SK-N-SH (cell line): ENCODE results near the gene TNS4. TPM values are rescaled to one million over a fixed set of nuclear protein-coding genes. Genes with fewer than 3 reads are reported as not detected.

Source experiments
- CTCF ChIA-PET: fragments of 300-600, 350-600 bp; formaldehyde crosslinking; extraction: SDS; loops from one replicate; lab custom pipeline; 2021; lab: Yijun Ruan, JAX
- POLR2A ChIA-PET: fragments of 350-600 bp; sonication (Branson Sonifier 250); formaldehyde crosslinking; extraction: SDS; loops from one replicate; lab custom pipeline; 2020; ENCODE audit warnings: antibody characterized with exemption, inconsistent platforms; lab: Yijun Ruan, JAX
- DNase-seq: peaks from one replicate; pipeline ENCODE4 v3.0.0; 2012
- H2AFZ ChIP-seq: fragments of 200-600 bp; sonication (generic); 2 replicates; pipeline ENCODE4 v1.8.1; 2016; ENCODE audit warnings: antibody characterized with exemption, mild to moderate bottlenecking, low read depth
- H3F3A ChIP-seq: fragments of 200-600 bp; sonication (generic); replicated peaks from 2 replicates; pipeline ENCODE3; 2016; ENCODE audit warnings: antibody characterized with exemption, mild to moderate bottlenecking; ENCODE audit not compliant: insufficient read depth
- H3K27ac ChIP-seq, 2 experiments: fragments of 200-500 bp in 1 of 2; fragments of 200-600 bp in 1 of 2; sonication (Bioruptor generic) in 1 of 2; sonication (generic), shearing (Covaris generic) in 1 of 2; 2 replicates each; pipeline versions ENCODE4 v1.5.1 to v1.6.1; 2014 to 2016; ENCODE audit warnings: low read depth in 2 of 2, inconsistent platforms in 1 of 2, low read length in 1 of 2, mild to moderate bottlenecking in 1 of 2, mixed read lengths in 1 of 2
- H3K27me3 ChIP-seq: fragments of 200-600 bp; sonication (generic), shearing (Covaris generic); 2 replicates; pipeline ENCODE4 v1.6.1; 2016; ENCODE audit warnings: mixed run types; ENCODE audit not compliant: insufficient read depth
- H3K36me3 ChIP-seq, 2 experiments: fragments of 200-500 bp in 1 of 2; fragments of 200-600 bp in 1 of 2; sonication (Bioruptor generic) in 1 of 2; sonication (generic) in 1 of 2; replicated peaks in 1 of 2; 2 replicates each; pipeline versions ENCODE3 to v1.5.1; 2014 to 2016; ENCODE audit warnings: low read length in 1 of 2, mild to moderate bottlenecking in 1 of 2; ENCODE audit not compliant: insufficient read depth in 2 of 2, control insufficient read depth in 1 of 2
- H3K4me1 ChIP-seq, 2 experiments: fragments of 200-500 bp in 1 of 2; fragments of 200-600 bp in 1 of 2; sonication (Bioruptor generic) in 1 of 2; sonication (generic), shearing (Covaris generic) in 1 of 2; 2 replicates each; pipeline versions ENCODE4 v1.5.1 to v1.6.1; 2014 to 2016; ENCODE audit warnings: low read depth in 1 of 2, low read length in 1 of 2, mixed run types in 1 of 2; ENCODE audit not compliant: insufficient read depth in 2 of 2, control insufficient read depth in 1 of 2
- H3K4me2 ChIP-seq: fragments of 200-600 bp; sonication (generic), shearing (Covaris generic); 2 replicates; pipeline ENCODE4 v1.6.1; 2017; ENCODE audit warnings: mixed run types
- H3K4me3 ChIP-seq, 2 experiments: fragments of 200-500 bp in 1 of 2; fragments of 200-600 bp in 1 of 2; sonication (Bioruptor generic) in 1 of 2; sonication (generic), shearing (Covaris generic) in 1 of 2; 2 replicates each; pipeline versions ENCODE4 v1.5.1 to v1.8.1; 2014 to 2016; ENCODE audit warnings: low read depth in 2 of 2, inconsistent platforms in 1 of 2, low read length in 1 of 2, mild to moderate bottlenecking in 1 of 2, mixed read lengths in 1 of 2, moderate library complexity in 1 of 2
- H3K79me2 ChIP-seq: fragments of 200-600 bp; sonication (generic); 2 replicates; pipeline ENCODE4 v1.8.1; 2017; ENCODE audit warnings: mild to moderate bottlenecking; ENCODE audit not compliant: insufficient read depth
- H3K9ac ChIP-seq: fragments of 200-600 bp; sonication (generic); 2 replicates; pipeline ENCODE4 v1.6.1; 2017; ENCODE audit warnings: mixed run types
- H3K9me2 ChIP-seq: fragments of 200-600 bp; sonication (generic); 2 replicates; pipeline ENCODE4 v1.6.1; 2017; ENCODE audit warnings: mixed run types
- H3K9me3 ChIP-seq: fragments of 200-600 bp; sonication (generic); 2 replicates; pipeline ENCODE4 v1.6.1; 2017; ENCODE audit warnings: mixed run types, mild to moderate bottlenecking, moderate library complexity
- H4K20me1 ChIP-seq: fragments of 200-600 bp; sonication (generic); 2 replicates; pipeline ENCODE4 v1.6.1; 2017; ENCODE audit warnings: mild to moderate bottlenecking, mixed run types; ENCODE audit not compliant: insufficient read depth
- CHD2 ChIP-seq: fragments of 150-350 bp; IDR thresholded peaks from 2 replicates; pipeline ENCODE4 v1.6.1; 2018; ENCODE audit warnings: low read length; ENCODE audit not compliant: partially characterized antibody
- ELF1 ChIP-seq: IDR thresholded peaks from 2 replicates; pipeline ENCODE4 v1.4.0; 2012
- EP300 ChIP-seq, 2 experiments: IDR thresholded peaks; 2 replicates each; pipeline versions ENCODE4 v1.4.0 to v1.6.1; 2012; ENCODE audit warnings: borderline replicate concordance in 1 of 2, low read depth in 1 of 2, low read length in 1 of 2
- EZH2phosphoT487 ChIP-seq: fragments of 200-600 bp; sonication (generic); IDR thresholded peaks from 2 replicates; pipeline ENCODE4 v1.6.1; 2017; ENCODE audit warnings: low read depth, mixed run types, mild to moderate bottlenecking, antibody characterized with exemption, moderate library complexity, borderline replicate concordance
- FOSL2 ChIP-seq: IDR thresholded peaks from 2 replicates; pipeline ENCODE4 v1.4.0; 2012; ENCODE audit warnings: low read depth, mild to moderate bottlenecking, moderate library complexity, borderline replicate concordance
- FOXJ3 ChIP-seq: sonication (generic); formaldehyde crosslinking; IDR thresholded peaks from 2 replicates; pipeline ENCODE4 v1.5.1; 2020; ENCODE audit warnings: mild to moderate bottlenecking, missing genetic modification reagents
- FOXM1 ChIP-seq: IDR thresholded peaks from 2 replicates; pipeline ENCODE4 v1.4.0; 2012; ENCODE audit warnings: low read depth, mild to moderate bottlenecking
- GATA2 ChIP-seq: sonication (generic); formaldehyde crosslinking; IDR thresholded peaks from 2 replicates; pipeline ENCODE4 v1.5.0; 2020; ENCODE audit warnings: mild to moderate bottlenecking, missing genetic modification reagents
- IRF3 ChIP-seq: fragments of 150-350 bp; IDR thresholded peaks from 2 replicates; pipeline ENCODE4 v1.6.1; 2016; ENCODE audit warnings: mild to moderate bottlenecking, low read depth, low read length
- MEF2A ChIP-seq: IDR thresholded peaks from 2 replicates; pipeline ENCODE4 v1.4.0; 2012; ENCODE audit warnings: low read depth, borderline replicate concordance
- RCOR1 ChIP-seq: fragments of 150-350 bp; IDR thresholded peaks from 2 replicates; pipeline ENCODE4 v1.6.1; 2017; ENCODE audit warnings: antibody characterized with exemption, low read length
- RFX5 ChIP-seq: IDR thresholded peaks from 2 replicates; pipeline ENCODE4 v1.6.1; 2012; ENCODE audit warnings: mild to moderate bottlenecking, improper control_type of control experiment, low read length
- TEAD4 ChIP-seq: IDR thresholded peaks from 2 replicates; pipeline ENCODE4 v1.4.0; 2012; ENCODE audit warnings: mild to moderate bottlenecking, borderline replicate concordance; ENCODE audit not compliant: insufficient read depth
- WGBS: methylation state at CpG from one replicate; pipeline ENCODE4 v1.1.6; 2017; ENCODE audit warnings: low lambda C conversion rate; 5-methylcytosine and 5-hydroxymethylcytosine counted together
- polyA plus RNA-seq, 3 experiments: library from polyadenylated mRNA; depleted of rRNA; stranded (reverse); fragments of >200 nt; gene quantifications; 2 replicates each; pipeline ENCODE4 v1.2.3, GENCODE V29; 2012
- TF ChIP-seq, protein P1 (sequence below): fragments of 200-600 bp; sonication (generic); IDR thresholded peaks from 2 replicates; pipeline ENCODE4 v1.6.1; 2017; ENCODE audit warnings: antibody characterized with exemption, mild to moderate bottlenecking, moderate library complexity
- TF ChIP-seq, protein P2 (sequence below): IDR thresholded peaks from 2 replicates; pipeline ENCODE4 v1.6.1; 2012; ENCODE audit warnings: mild to moderate bottlenecking, low read depth, low read length, moderate library complexity

The TNS4 gene
- polyA plus RNA-seq, 1 of the 3 experiments (the other 2 are of a cell fraction): not detected

DNA sequence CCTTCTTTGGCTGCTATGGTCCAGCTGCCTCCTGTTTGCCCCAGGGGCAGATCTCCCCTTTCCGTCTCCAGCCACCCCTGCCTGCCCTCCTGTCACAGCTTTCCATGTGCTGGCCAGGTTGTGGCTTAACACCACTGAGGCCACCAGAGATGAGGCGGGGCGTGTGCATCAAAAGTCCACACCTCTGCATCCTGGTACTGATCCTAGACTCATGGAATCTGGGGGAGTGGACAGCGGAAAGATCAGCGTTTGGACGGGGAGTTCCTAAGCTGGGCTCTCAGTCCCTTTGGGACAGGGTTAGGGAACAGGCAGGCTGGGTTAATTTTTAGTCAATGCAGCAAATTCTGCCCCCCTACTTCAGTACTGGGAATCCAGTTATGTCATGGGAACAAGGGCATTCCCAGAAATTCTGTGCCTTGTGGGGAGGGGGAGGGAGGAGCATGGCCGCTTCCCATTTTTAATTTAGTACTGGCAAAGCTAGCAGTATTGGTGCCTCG is 54.2 kb downstream of the TNS4 start:
- Histone ChIP-seq H3K79me2 (peaks cover 65% of the 10 kb centered on the region), H3F3A (peaks cover 18% of the 10 kb centered on the region), H3K9ac (no peak overlapping the region), H3K4me1 (peaks cover 18 to 63% of the 10 kb centered on the region in 2 experiments), H3K4me2 (no peak overlapping the region), H3K27ac (no peak overlapping the region), H3K4me3 (no peak overlapping the region), H4K20me1 (no peaks in the 10 kb centered on the region), H3K9me3 (no peaks in the 10 kb centered on the region), H3K27me3 (no peaks in the 10 kb centered on the region), H2AFZ (no peak overlapping the region), H3K36me3 (no peaks in the 10 kb centered on the region), H3K9me2 (no peaks in the 10 kb centered on the region)
- POLR2A ChIA-PET: interaction anchor here (0.6 to 1.0 kb wide), 2 partner anchors 24 to 86 kb away, joined by 3 read pairs; no protein-coding TSS in a partner anchor
- TF ChIP-seq ELF1 (no peak), FOXJ3 (no peak), FOXM1 (no peak), FOSL2 (no peak), MEF2A (no peak), EZH2phosphoT487 (no peak), EP300 (IDR thresholded peaks at IDR 0.05; ENCODE audit: borderline replicate concordance in 1 of 2, low read depth in 1 of 2, low read length in 1 of 2) (no peak), CHD2 (no peak), RCOR1 (no peak), GATA2 (CRISPR knock-in tag) (no peak), TEAD4 (no peak)
- WGBS: 83% methylated on average over 8 of the region's 8 CpGs
- CTCF ChIA-PET: interaction anchor here (0.8 to 18.2 kb wide), 16 partner anchors 3 to 1249 kb away, joined by 3 to 332 read pairs (median 4); partner anchors contain the start of gene IGFBP4
- DNase-seq: no peak

DNA sequence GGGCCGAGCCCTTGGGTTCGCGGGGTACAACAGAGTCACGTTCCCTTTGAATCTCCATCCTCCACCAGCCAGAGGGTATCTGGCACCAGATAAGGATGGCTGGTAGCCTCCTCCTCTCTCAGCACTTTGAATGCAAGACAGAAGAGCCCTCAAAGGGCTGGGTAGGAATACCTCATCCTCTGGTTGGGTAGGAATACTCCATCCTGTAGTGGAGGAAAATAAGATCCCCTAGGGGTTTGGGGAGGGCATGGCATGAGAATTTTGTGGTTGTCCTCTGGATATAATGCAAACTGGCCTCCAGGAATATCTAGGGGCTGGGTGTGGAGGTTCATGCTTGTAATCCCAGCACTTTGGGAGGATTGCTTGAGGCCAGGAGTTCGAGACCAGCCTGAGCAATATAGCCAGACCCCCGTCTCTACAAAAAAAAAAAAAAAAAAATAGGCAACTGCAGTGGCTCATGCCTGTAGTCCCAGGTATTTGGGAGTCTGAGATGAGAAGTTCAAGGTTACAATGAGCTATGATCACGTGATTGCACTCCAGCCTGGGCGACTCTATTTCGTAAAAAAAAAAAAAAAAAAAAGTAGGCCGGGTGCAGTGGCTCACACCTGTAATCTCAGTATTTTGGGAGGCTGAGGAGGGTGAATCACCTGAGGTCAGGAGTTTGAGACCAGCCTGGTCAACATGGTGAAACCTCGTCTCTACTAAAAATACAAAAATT is 55.5 kb downstream of the TNS4 start:
- Histone ChIP-seq H3K36me3 (no peaks in the 10 kb centered on the region), H3K4me3 (peak overlapping the region; percentile 62 to 81), H3K27ac (peak overlapping the region; percentile 66 to 77), H3F3A (peaks cover 10% of the 10 kb centered on the region), H3K4me2 (peak overlapping the region; percentile 99), H3K9ac (peak overlapping the region; percentile 74), H3K79me2 (peaks cover 65% of the 10 kb centered on the region), H2AFZ (peak overlapping the region; percentile 67; the same call in 1 of the 2 replicates), H3K9me2 (no peaks in the 10 kb centered on the region), H3K9me3 (no peaks in the 10 kb centered on the region), H3K4me1 (peaks cover 6 to 52% of the 10 kb centered on the region in 2 experiments; a peak in 3 of 4 replicates), H3K27me3 (no peaks in the 10 kb centered on the region), H4K20me1 (no peaks in the 10 kb centered on the region)
- ChIA-PET POLR2A (no interaction called here), CTCF (interaction anchor here (1.5 to 18.2 kb wide), 7 partner anchors 9 to 143 kb away, joined by 4 to 332 read pairs (median 202); no protein-coding TSS in a partner anchor)
- 79% methylated on average over 11 of the region's 11 CpGs for whole genome bisulfite sequencing
- no peak for TF ChIP-seq RFX5
- TF ChIP-seq, protein P1, sequence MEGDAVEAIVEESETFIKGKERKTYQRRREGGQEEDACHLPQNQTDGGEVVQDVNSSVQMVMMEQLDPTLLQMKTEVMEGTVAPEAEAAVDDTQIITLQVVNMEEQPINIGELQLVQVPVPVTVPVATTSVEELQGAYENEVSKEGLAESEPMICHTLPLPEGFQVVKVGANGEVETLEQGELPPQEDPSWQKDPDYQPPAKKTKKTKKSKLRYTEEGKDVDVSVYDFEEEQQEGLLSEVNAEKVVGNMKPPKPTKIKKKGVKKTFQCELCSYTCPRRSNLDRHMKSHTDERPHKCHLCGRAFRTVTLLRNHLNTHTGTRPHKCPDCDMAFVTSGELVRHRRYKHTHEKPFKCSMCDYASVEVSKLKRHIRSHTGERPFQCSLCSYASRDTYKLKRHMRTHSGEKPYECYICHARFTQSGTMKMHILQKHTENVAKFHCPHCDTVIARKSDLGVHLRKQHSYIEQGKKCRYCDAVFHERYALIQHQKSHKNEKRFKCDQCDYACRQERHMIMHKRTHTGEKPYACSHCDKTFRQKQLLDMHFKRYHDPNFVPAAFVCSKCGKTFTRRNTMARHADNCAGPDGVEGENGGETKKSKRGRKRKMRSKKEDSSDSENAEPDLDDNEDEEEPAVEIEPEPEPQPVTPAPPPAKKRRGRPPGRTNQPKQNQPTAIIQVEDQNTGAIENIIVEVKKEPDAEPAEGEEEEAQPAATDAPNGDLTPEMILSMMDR: peak; percentile 27; the same call in 1 of the 2 replicates
- TF ChIP-seq, protein P2, sequence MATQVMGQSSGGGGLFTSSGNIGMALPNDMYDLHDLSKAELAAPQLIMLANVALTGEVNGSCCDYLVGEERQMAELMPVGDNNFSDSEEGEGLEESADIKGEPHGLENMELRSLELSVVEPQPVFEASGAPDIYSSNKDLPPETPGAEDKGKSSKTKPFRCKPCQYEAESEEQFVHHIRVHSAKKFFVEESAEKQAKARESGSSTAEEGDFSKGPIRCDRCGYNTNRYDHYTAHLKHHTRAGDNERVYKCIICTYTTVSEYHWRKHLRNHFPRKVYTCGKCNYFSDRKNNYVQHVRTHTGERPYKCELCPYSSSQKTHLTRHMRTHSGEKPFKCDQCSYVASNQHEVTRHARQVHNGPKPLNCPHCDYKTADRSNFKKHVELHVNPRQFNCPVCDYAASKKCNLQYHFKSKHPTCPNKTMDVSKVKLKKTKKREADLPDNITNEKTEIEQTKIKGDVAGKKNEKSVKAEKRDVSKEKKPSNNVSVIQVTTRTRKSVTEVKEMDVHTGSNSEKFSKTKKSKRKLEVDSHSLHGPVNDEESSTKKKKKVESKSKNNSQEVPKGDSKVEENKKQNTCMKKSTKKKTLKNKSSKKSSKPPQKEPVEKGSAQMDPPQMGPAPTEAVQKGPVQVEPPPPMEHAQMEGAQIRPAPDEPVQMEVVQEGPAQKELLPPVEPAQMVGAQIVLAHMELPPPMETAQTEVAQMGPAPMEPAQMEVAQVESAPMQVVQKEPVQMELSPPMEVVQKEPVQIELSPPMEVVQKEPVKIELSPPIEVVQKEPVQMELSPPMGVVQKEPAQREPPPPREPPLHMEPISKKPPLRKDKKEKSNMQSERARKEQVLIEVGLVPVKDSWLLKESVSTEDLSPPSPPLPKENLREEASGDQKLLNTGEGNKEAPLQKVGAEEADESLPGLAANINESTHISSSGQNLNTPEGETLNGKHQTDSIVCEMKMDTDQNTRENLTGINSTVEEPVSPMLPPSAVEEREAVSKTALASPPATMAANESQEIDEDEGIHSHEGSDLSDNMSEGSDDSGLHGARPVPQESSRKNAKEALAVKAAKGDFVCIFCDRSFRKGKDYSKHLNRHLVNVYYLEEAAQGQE: no peak
- no peak for TF ChIP-seq IRF3
- no peak for DNase-seq
